CD4-positive, alpha-beta T cell treated with Interleukin-15 for 4 hours (primary cell): ENCODE data around the gene SDR42E1.
"Not testable (repeated sequence)": the region's sequence is repeated elsewhere in the genome, so short reads cannot be mapped to it uniquely, and the experiment has no call there.

ENCODE experiments used
- DNase-seq: peaks from one replicate; pipeline ENCODE4 v3.0.0-alpha.2; 2020; ENCODE audit warnings: low spot score

Gene SDR42E1

DNA sequence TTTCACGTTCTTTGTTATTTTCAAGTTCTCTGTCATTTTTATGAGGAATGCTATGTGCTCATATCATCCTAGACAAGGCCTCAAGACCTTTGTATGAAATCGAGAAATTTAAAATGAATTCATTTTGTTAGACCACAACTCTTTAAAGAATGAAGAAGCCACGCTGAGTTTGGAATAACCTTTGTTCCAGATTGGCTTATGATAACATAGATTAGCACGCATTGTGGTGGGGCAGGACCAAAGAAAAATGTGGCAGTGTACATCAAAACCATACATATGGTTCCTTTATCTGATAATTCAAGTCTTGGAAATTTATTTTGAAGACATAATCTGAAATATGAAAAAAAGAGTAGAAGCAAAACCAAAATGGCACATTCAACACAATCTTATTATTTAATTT is 26.0 kb upstream of the SDR42E1 start:
- no peak for DNase-seq

DNA sequence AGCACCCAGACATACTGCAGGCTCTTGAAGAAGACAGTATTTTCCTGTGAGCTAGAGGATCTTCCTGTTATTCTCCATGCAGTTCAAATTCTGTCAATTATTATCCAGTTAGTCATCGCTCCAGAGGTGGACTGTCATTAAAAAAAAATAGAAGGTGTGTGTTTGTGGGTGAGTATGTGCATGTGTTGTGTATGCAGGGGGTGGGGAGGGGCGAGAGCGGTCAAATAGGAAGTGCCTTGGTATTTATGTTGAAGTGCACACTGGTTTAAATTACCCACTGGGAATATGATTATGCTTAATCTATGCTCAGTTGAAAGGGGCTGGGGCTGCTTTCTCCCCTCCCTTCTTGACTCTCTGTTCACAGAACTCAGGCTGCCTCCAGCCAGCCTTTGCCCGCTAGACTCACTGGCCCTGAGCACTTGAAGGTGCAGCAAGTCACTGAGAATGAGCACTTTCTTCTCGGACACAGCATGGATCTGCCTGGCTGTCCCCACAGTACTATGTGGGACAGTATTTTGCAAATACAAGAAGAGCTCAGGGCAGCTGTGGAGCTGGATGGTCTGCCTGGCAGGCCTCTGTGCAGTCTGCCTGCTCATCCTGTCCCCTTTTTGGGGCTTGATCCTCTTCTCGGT is 23.8 kb upstream of the SDR42E1 start, which contains the start of gene HSD17B2:
Gene HSD17B2, plus strand, starts transcription at position 273 of the 632 bp plus-strand sequence. Its CDS starts 172 bp downstream, at position 445.
- no peak for DNase-seq

DNA sequence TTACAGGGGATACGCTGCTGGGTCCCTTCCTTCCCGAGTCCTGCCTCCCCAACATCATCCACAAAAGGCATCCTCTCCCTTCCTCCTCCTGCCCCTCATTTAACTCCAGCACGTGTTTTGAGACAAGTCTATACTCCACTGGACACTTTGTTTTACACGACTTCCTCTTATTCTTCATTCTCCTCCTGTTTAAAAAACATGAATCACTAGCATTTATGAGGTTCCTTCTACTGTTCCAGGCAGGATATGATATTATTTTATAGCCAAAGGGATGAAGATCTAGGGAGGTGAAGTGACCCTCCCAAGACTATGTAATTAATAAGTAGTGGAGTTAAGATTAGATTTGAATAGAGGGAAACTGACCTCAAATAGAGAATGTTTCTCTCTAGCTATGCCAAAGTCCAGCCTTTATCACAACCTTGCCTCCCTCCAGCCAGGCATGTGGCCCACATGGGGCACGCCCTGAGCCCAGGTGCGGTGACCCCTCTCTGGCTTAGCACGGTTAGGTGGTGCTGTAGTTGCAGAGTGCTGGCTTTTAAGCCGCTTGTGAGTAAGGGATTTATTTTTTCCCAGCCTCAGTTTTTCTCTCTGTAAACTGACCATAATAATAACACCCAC is 22.5 kb upstream of the SDR42E1 start:
- DNase-seq: no peak

DNA sequence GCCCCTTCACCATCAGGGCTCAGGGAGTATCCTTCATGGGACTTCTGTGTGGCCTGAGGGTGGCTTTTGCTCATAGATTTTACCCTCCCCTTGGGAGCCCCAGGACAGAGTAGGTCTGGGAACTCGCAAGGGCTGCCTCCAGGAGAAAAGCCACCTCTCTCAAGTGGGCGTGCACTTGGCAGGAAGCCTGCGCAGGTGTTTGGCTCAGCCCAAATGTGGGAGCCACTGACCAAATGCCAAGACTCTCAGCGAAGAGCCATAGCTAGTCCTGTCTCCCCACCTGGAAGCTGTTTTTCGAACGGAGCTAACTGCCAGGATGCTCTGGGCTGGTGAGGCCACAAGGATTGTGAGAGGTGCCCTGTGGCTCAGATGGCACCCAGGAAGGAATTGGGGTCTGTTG is 21.7 kb upstream of the SDR42E1 start:
- DNase-seq: no peak

DNA sequence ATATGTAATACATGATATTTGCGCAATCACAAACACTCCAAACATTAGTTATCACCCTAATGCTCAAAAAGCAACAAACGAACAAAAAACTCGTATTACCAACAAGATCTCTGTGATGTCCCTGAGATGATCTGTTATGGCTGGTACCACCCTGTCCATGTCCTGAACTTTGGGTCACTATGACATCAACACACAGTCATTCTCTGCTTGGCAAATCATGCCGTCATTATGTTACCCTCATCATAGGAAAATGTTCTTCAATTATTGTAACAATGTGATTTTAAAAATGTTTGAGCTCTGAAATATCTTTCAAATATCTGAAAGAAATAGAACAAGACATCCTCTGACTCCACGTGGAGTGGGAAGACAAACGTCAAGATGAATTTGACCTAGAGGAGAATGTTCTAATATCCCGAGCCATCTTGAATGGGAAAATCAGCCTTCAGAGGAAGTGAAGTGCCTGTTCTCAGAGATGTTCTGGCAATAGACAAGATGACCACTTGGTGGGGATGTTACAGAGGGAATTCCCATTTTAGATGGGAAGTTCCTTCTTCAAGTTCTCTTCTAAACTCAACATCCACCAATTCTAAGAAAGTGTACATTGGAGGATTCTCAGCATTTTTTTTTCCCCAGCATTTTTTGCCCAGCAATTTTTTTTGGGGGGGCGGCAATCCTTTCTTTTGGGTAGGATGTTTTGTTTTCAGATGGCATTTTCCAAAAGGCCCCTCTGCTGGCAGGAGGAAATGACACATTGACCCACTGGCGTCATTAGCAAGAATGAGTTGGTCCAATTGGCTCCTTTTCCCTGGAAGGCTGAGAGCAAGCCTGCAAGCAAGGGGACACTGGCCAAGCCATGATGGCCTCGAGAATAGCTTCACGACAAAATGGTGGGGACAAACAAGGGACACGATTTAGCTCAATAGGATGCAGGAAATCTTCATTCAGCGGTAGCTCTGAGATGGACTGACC is 20.1 kb upstream of the SDR42E1 start:
- no peak for DNase-seq

DNA sequence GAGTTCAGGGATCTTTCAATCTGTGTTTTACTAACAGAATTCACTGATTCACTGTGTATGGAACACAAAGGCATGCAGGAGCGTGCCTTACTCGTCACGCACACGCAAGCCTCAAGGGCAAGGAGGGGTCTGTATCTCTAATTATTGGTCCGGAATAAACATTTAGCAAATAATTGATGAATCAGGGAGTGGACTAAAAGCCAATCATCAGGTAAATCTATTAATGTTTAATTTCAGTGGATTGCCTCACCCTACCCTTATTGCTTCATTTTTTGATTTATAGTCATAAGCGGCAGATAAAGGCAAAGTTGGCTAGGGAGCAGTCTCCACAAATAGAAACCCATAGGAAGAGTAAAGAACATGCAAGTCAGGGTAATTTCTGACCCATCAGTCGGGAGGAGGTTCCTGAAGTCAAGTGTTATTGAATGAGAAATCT is 16.4 kb upstream of the SDR42E1 start:
- DNase-seq: no peak

DNA sequence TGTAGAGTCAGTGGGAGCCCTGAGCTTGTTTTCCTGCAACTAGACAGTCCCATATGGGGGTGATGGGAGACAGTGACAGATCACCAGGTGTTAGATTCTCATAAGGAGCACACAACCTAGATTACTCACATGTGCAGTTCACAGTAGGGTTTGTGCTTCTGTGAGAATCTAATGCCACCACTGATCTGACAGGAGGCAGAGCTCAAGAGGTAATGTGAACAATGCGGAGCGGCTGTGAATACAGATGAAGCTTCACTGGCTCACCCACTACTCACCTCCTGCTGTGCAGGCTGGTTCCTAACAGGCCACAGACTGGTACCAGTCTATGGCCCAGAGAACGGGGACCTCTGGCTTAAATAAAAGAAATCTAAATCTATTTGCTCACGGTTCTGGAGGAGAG is 13.6 kb upstream of the SDR42E1 start:
- no peak for DNase-seq

DNA sequence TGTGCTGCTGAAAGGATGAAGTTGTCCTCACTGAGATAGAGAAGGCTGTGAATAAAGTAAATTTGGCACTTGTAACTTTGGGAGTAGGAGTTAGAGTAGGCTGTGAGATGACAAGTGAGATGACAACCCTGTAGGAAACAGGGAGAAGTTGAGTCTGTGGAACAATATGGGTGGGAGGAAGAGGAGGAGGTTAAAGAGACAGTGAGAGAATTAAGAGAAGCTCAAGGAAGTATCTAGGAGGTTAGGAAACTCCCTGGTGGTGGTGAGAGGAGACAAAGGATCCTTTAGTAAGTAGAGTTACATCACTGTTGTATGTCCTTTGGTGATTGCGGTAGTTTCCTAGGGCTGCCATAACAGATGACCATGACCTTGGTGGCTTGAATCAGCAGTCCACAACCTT is 13.0 kb upstream of the SDR42E1 start:
- no peak for DNase-seq

DNA sequence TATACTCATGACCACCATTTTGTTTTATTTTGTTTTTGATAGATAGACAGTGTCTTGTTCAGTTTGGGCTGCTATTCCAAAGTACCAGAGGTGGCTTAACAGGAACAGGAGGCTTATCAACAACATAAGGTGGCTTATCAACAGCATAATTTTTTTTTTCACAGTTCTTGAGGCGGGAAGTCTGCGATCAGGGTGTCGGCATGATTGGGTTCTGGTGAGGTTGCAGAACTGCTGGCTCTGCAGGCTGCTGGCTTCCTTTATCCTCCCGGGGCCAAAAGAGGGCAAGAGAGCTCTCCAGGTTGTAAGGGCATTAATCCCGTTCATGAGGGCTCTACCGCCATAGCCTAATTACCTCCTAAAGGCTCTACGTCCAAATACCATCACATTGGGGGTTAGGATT is 11.9 kb upstream of the SDR42E1 start:
- DNase-seq: no peak

DNA sequence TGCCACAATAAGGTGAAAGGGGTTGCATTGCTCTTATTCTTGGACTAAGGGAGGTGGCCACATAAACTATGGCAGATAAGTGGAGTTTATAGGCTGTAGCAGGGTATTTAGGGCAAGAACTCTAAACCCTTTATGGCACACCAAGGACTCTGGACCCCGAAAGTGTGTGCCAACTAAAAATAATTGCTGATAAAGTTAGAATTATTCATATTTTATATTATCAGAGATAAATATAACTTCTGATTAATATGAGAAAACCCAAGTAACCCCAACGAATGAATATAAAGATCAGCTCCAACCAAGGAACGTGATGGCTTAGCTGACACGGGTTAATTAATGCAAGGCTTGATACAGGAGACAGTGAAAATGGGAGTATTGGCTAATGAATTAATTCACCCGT is 8.8 kb upstream of the SDR42E1 start:
- no peak for DNase-seq

DNA sequence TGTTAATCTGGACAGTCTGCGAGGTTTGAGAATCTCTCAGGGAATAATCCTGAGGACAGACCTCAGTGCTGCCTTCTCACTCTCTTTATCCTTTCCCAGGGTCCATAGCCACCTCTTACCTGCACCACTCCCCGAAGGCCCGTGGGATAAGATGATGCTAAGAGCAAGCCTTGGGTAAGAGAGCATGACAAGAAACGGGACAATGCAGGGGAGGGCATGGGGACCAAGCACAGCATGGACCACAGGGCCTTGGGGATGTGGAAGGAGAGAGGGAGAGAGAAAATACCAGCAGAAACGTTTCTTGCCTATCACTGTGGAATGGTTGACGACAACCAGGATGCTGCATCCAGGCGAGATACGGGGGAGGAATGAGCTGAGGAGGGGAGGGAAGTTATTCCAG is 8.3 kb upstream of the SDR42E1 start:
- no peak for DNase-seq

DNA sequence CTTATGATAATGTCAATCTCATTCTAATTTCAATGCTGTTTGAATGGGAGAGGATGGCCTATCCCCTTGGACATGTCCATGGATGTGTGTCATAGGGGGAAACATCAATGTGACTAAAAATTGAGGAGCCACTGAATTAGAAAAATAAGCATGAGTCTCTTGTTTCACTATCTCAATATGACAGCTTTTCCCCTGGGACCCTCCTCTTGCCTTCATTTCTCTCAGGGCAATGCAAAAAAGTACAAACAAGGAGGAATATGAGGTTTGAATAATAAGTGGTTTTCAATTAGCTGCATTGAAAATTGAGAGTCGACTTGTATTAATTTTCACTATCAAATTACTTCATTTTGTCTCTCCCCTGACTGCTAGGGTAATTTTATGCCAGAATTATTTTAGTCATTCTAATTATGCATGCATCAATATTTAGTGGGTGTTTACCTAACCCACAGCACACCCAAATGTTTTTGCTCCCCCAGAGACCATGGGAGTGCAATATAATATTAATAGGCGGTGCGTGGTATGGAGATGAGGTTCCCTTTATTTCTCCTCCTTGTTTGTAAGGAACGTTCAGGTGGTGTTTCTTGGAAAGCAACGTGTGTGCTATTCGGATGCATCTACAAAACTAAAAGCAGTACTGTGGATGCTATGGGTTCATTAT is 6.8 kb upstream of the SDR42E1 start:
- no peak for DNase-seq

DNA sequence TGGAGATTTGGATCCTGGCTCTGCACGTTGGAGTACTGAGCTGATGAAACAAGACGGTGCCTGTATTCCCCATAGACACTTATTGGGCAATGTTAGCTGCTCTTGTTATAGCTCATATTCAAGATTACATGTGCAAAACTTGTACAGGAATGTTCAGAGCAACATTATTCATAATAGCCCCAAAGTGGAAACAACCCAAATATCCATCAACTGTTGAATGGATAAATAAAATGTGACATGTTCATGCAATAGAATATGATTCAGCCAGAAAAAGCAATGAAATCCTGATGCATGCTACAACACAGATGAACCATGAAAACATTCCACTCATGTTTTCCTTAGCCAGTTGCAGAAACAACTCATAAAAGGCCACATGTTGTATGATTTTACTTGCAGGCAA is 5.7 kb upstream of the SDR42E1 start:
- DNase-seq: no peak

DNA sequence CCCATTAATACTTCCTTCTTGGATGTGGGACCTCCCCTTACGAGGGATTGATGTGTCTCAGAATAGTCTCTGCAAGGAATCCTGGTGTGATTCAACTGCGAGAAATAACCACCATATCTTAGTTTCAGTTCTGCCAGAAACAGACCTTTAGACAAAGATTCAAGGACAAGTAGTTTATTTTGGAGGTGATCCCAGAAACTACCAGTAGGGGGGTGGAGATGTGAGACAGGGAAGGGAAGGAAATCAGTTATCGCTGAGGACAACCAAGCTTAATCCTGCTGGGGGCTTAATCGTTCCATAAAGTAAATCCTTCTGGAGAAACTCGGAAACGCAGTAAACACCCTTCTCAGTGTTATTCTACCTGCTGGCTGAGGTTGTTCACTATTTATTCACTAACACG is 5.0 kb upstream of the SDR42E1 start:
- DNase-seq: no peak

DNA sequence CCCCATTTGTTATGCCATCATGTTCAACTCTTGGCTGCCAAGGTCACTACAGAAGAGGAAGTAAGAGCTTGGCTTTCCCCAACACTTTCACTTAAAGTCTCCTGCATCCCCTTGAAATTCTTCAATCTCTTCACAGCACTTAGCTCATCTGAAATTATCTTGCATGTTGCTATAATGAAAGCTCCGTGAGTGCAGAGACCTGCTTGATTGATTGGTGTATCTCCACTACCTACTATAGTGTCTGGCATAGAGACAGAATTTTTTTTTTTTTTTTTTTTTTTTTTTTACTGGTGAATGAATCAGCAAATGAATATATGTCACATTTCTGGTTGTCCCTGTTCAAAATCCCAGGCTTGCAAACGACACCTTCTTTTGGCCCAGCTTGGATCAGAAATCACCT is 1.9 kb upstream of the SDR42E1 start:
- DNase-seq: no peak

DNA sequence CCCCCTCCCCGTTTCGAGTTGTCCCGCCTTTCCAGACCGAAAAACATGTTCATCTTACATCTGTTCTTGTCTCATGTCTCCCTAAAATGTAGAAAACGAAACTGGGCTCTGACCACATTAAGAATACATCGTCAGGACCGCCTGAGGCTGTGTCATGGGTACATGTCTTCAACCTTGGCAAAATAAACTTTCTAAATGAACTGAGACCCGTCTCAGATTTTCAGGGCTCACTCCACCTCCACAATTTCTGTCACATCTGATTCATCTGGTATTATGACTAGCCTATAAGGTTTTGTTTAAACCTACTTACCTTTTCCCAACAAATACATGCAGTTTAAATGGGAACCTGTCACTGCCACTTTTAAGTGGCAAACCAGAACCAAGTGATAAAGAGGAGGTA is 621 bp downstream of the SDR42E1 start:
- no peak for DNase-seq

DNA sequence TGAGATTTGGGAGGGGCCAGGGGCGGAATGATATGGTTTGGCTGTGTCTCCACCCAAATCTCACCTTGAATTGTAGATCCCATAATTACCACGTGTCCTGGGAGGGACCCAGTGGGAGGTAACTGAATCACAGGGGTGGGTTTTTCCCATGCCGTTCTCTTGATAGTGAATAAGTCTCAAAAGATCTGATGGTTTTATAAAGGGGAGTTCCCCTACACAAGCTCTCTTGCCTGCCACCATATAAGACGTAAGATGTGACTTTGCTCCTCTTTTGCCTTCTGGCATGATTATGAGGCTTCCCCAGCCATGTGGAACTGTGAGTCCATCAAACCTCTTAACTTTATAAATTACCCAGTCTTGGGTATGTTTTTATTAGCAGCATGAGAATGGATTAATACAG is 1.5 kb downstream of the SDR42E1 start:
- not testable (repeated sequence) for DNase-seq

DNA sequence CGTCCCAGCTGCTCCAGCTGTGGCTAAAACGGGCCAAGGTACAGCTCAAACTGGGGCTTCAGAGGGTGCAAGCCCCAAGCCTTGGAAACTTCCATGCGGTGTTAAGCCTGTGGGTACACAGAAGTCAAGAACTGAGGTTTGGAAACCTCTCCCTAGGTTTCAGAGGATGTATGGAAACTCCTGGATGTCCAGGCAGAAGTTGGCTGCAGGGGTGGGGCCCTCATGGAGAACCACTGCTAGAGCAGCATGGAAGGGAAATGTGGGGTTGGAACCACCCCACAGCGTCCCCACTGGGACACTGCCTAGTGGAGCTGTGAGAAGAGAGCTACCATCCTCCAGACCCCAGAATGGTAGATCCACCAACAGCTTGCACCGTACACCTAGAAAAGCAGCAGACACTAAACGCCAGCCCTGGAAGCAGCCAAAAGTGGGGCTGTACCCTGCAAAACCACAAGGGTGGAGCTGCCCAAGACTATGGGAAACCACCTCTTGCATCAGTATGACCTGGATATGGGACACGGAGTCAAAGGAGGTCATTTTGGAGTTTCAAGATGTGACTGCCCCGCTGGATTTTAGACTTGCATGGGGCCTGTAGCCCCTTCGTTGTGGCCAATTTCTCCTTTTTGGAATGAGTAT is 2.2 kb downstream of the SDR42E1 start:
- no peak for DNase-seq

DNA sequence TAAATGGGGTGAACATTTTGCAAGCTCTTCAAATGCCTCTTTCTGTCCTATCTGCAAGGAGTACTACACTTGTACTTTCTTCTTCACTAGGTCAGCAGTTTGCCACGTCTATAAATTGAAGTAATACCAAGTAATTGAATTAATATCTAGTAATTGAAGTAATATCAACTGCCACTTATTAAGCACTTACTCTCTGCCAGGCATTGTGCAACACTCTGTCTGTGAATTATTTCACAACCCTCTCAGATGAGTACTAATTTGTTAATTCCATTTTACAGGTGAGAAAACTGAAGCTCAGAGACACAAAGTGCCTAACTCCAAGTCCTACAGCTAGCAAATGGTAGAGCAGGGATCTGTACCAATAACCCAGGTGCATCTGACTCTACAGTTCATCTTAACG is 4.1 kb downstream of the SDR42E1 start:
- no peak for DNase-seq

DNA sequence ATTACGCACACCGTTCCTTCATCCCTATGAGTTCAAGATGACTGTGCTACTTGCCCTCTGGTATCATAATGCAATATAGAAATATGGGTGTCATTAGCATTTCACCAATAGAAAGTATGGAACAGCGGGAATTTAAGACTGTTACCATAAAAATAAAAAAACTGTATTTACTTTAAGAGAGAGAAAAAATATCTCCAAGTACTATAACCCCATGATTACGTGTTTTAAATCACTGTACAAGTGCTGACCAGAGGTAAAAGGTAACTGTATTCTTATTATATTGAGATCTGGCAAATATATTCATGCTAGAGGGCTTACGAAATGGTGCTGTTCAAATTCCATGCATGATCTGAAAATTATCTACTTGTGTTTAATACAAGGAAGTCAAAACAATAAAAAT is 5.2 kb downstream of the SDR42E1 start:
- no peak for DNase-seq

DNA sequence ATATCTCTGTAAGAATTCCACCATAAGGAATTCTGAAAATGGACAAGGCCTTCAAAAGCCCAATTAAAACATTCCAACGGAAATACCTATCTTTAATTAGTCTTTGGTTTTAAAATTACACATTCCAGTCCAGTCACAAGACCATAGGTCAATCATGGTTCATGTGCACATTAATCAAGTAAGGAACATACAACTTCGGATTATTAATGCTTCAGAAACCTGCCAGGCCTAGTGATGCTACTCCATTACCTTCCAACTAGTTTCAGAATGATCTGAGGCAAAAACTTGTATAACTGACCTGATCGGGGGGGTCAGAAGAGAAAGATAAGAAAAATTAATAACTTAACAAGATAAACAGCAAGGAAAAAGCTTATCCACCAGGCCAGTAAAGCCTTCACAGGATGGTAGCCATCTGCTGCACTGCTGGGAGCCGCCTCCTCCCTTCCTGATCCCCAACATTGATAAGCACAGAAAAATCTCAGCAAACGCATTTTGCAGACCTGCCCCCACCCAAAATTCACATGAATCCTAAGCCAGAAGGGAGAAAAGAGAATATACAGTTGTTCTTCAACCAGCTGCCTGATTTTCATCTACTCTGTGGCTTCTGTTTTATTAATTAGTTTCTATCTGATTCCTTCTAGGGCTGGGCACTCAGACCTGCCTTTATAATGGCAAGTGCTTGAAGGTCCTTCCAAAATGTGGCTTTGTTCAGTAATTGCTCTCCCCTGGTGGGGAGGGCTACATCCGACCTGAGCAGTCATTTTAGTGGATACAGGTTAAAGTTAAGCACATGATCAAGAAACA is 6.0 kb downstream of the SDR42E1 start:
- DNase-seq: no peak
